Inferior parietal cortex (tissue), 1 donor: ENCODE data around the gene ICE2.
A peak's percentile ranks its signal among the peaks of the same experiment; 100 is the strongest.

Experiments
- DNase-seq: peaks from one replicate; pipeline ENCODE4 v3.0.0-alpha.2; 2016; ENCODE audit errors: extremely low spot score

ICE2 gene

GRCh38 chr15:60478566-60479360 lies at the start of gene ICE2:
ICE2 (minus strand) TSS chr15:60479142; CDS start chr15:60477977, 1,165 bp downstream.
- peak; percentile 92 for DNase-seq

- DNase-seq = no peak
Measured at GRCh38 chr15:60528530-60528929, 49.6 kb upstream of the ICE2 start.

GRCh38 chr15:60527456-60527855 lies 48.5 kb upstream of the ICE2 start:
- no peak for DNase-seq

- DNase-seq = no peak
Measured at GRCh38 chr15:60526127-60526616, 47.2 kb upstream of the ICE2 start.

GRCh38 chr15:60525341-60526039 lies 46.5 kb upstream of the ICE2 start:
- no peak for DNase-seq

GRCh38 chr15:60523056-60523455 lies 44.1 kb upstream of the ICE2 start:
- no peak for DNase-seq

GRCh38 chr15:60520825-60521368 lies 42.0 kb upstream of the ICE2 start:
- DNase-seq = peak; percentile 67

GRCh38 chr15:60520013-60520824 lies 41.3 kb upstream of the ICE2 start:
- DNase-seq = no peak

GRCh38 chr15:60519218-60519617 lies 40.3 kb upstream of the ICE2 start:
- DNase-seq = no peak

GRCh38 chr15:60518511-60518910 lies 39.6 kb upstream of the ICE2 start:
- DNase-seq = no peak

GRCh38 chr15:60514261-60514881 lies 35.4 kb upstream of the ICE2 start:
- DNase-seq = no peak

GRCh38 chr15:60513676-60514075 lies 34.7 kb upstream of the ICE2 start:
- DNase-seq = no peak

GRCh38 chr15:60512937-60513336 lies 34.0 kb upstream of the ICE2 start:
- no peak for DNase-seq

GRCh38 chr15:60511351-60512031 lies 32.5 kb upstream of the ICE2 start:
- DNase-seq = no peak

- DNase-seq = no peak
Measured at GRCh38 chr15:60510006-60510405, 31.1 kb upstream of the ICE2 start.

GRCh38 chr15:60509470-60509869 lies 30.5 kb upstream of the ICE2 start:
- no peak for DNase-seq

- DNase-seq = no peak
Measured at GRCh38 chr15:60508442-60508841, 29.5 kb upstream of the ICE2 start.

- DNase-seq = peak; percentile 73
Measured at GRCh38 chr15:60507596-60508424, 28.9 kb upstream of the ICE2 start.

- no peak for DNase-seq
Measured at GRCh38 chr15:60496853-60497252, 17.9 kb upstream of the ICE2 start.

- DNase-seq = no peak
Measured at GRCh38 chr15:60494108-60494507, 15.2 kb upstream of the ICE2 start.
